NK-92 (cell line): Measurements from ENCODE around the gene BSX.

Experiments used
- DNase-seq: peaks from one replicate; lab custom pipeline; 2025; ENCODE audit not compliant: unreplicated experiment; lab: John Stamatoyannopoulos, UW

Gene BSX

GRCh38 chr11:122981388-122982264, at the start of gene BSX:
Gene BSX, minus strand, starts transcription at chr11:122981834. Its CDS starts 163 bp downstream, at chr11:122981671.
- DNase-seq, result no peak

GRCh38 chr11:123030517-123030916, 48.9 kb upstream of the BSX start:
- no peak for DNase-seq

- no peak for DNase-seq
Observed at GRCh38 chr11:123020968-123021367, 39.3 kb upstream of the BSX start.

- no peak for DNase-seq
Observed at GRCh38 chr11:123018702-123019101, 37.1 kb upstream of the BSX start.

GRCh38 chr11:123011510-123011909, 29.9 kb upstream of the BSX start:
- DNase-seq, result no peak

GRCh38 chr11:123006860-123007542, 25.4 kb upstream of the BSX start:
- no peak for DNase-seq

GRCh38 chr11:123000721-123001120, 19.1 kb upstream of the BSX start:
- DNase-seq, result no peak

- DNase-seq, result no peak
Observed at GRCh38 chr11:122998727-122999366, 17.2 kb upstream of the BSX start.

GRCh38 chr11:122995526-122995925, 13.9 kb upstream of the BSX start:
- DNase-seq, result no peak

GRCh38 chr11:122984186-122985011, 2.8 kb upstream of the BSX start:
- DNase-seq, result no peak

- DNase-seq, result no peak
Observed at GRCh38 chr11:122983438-122984185, 2.0 kb upstream of the BSX start.

- no peak for DNase-seq
Observed at GRCh38 chr11:122979815-122980595, 1.6 kb downstream of the BSX start.

GRCh38 chr11:122979103-122979814, 2.4 kb downstream of the BSX start:
- no peak for DNase-seq

GRCh38 chr11:122978299-122978620, 3.4 kb downstream of the BSX start:
- no peak for DNase-seq

- no peak for DNase-seq
Observed at GRCh38 chr11:122977470-122978298, 4.0 kb downstream of the BSX start.

GRCh38 chr11:122976734-122977469, 4.7 kb downstream of the BSX start:
- no peak for DNase-seq

GRCh38 chr11:122976061-122976733, 5.4 kb downstream of the BSX start:
- DNase-seq, result no peak
